ENCODE measurements around the gene TMEM129.

The TMEM129 gene

DNA sequence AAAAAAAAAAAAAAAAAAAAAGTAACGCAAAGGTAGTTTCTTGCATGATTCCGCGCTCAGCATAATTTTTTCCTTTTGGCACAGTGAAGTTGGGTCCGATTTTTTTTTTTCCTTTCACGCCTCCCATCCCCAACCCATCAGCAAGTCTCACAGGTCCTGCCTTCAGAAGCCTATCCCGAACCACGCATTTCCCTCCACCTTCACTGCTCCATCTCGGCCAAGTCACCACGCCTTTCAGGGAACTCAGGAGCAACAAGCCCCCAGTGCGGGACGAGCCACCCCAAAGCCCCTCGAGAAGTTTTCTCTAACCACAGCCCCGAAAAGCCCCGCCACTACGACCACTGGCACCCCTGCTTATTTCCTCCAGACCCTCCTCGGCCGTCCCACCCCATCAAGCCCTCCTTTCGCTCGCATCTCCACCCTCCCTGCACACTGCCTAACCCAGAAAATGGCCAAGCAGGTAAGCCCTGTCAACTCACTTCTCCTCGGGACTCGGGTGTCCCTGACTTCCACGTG, 10.0 kb downstream of the TMEM129 start (continued):
- TF ChIP-seq, protein P1, sequence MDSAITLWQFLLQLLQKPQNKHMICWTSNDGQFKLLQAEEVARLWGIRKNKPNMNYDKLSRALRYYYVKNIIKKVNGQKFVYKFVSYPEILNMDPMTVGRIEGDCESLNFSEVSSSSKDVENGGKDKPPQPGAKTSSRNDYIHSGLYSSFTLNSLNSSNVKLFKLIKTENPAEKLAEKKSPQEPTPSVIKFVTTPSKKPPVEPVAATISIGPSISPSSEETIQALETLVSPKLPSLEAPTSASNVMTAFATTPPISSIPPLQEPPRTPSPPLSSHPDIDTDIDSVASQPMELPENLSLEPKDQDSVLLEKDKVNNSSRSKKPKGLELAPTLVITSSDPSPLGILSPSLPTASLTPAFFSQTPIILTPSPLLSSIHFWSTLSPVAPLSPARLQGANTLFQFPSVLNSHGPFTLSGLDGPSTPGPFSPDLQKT (IDR thresholded peaks at IDR 0.05; ENCODE audit: borderline replicate concordance, low read depth, low read length) = no peak
- no peak for TF ChIP-seq ZNF391 (tag by site-specific recombination; IDR thresholded peaks at IDR 0.05; ENCODE audit: borderline replicate concordance, low read depth)
- TF ChIP-seq ZIC2 (tag by site-specific recombination; IDR thresholded peaks at IDR 0.05) = no peak
- TF ChIP-seq, protein P2, sequence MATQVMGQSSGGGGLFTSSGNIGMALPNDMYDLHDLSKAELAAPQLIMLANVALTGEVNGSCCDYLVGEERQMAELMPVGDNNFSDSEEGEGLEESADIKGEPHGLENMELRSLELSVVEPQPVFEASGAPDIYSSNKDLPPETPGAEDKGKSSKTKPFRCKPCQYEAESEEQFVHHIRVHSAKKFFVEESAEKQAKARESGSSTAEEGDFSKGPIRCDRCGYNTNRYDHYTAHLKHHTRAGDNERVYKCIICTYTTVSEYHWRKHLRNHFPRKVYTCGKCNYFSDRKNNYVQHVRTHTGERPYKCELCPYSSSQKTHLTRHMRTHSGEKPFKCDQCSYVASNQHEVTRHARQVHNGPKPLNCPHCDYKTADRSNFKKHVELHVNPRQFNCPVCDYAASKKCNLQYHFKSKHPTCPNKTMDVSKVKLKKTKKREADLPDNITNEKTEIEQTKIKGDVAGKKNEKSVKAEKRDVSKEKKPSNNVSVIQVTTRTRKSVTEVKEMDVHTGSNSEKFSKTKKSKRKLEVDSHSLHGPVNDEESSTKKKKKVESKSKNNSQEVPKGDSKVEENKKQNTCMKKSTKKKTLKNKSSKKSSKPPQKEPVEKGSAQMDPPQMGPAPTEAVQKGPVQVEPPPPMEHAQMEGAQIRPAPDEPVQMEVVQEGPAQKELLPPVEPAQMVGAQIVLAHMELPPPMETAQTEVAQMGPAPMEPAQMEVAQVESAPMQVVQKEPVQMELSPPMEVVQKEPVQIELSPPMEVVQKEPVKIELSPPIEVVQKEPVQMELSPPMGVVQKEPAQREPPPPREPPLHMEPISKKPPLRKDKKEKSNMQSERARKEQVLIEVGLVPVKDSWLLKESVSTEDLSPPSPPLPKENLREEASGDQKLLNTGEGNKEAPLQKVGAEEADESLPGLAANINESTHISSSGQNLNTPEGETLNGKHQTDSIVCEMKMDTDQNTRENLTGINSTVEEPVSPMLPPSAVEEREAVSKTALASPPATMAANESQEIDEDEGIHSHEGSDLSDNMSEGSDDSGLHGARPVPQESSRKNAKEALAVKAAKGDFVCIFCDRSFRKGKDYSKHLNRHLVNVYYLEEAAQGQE (tag by site-specific recombination; IDR thresholded peaks at IDR 0.05) = no peak
- TF ChIP-seq KLF8 (tag by site-specific recombination; IDR thresholded peaks at IDR 0.05) = 0 out of 2 replicates have a peak, but pooled peaks have one; percentile 14
- TF ChIP-seq, protein P3, sequence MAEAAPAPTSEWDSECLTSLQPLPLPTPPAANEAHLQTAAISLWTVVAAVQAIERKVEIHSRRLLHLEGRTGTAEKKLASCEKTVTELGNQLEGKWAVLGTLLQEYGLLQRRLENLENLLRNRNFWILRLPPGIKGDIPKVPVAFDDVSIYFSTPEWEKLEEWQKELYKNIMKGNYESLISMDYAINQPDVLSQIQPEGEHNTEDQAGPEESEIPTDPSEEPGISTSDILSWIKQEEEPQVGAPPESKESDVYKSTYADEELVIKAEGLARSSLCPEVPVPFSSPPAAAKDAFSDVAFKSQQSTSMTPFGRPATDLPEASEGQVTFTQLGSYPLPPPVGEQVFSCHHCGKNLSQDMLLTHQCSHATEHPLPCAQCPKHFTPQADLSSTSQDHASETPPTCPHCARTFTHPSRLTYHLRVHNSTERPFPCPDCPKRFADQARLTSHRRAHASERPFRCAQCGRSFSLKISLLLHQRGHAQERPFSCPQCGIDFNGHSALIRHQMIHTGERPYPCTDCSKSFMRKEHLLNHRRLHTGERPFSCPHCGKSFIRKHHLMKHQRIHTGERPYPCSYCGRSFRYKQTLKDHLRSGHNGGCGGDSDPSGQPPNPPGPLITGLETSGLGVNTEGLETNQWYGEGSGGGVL (tag by site-specific recombination; IDR thresholded peaks at IDR 0.05) = no peak
- TF ChIP-seq ZNF266 (tag by site-specific recombination; IDR thresholded peaks at IDR 0.05; ENCODE audit: low read depth) = peak; percentile 56; the same call in 1 of the 2 replicates
- no peak for TF ChIP-seq ZNF2 (tag by site-specific recombination; IDR thresholded peaks at IDR 0.05)
- no peak for TF ChIP-seq ZNF202 (tag by site-specific recombination; IDR thresholded peaks at IDR 0.05; ENCODE audit: borderline replicate concordance)
- TF ChIP-seq ZFP69B (tag by site-specific recombination; IDR thresholded peaks at IDR 0.05) = no peak
- TF ChIP-seq PRDM1 (tag by site-specific recombination; IDR thresholded peaks at IDR 0.05) = no peak
- TF ChIP-seq ZNF660 (tag by site-specific recombination; IDR thresholded peaks at IDR 0.05) = no peak
- TF ChIP-seq ZNF211 (tag by site-specific recombination; IDR thresholded peaks at IDR 0.05; ENCODE audit: low read depth) = no peak
- no peak for TF ChIP-seq MYNN (tag by site-specific recombination; IDR thresholded peaks at IDR 0.05; ENCODE audit: borderline replicate concordance)
- no peak for TF ChIP-seq ZNF629 (tag by site-specific recombination; IDR thresholded peaks at IDR 0.05)
- TF ChIP-seq ZNF121 (tag by site-specific recombination; IDR thresholded peaks at IDR 0.05) = no peak
- no peak for TF ChIP-seq ZNF768 (tag by site-specific recombination; IDR thresholded peaks at IDR 0.05)
- no peak for TF ChIP-seq GLIS2 (tag by site-specific recombination; IDR thresholded peaks at IDR 0.05)
- TF ChIP-seq, protein P4, sequence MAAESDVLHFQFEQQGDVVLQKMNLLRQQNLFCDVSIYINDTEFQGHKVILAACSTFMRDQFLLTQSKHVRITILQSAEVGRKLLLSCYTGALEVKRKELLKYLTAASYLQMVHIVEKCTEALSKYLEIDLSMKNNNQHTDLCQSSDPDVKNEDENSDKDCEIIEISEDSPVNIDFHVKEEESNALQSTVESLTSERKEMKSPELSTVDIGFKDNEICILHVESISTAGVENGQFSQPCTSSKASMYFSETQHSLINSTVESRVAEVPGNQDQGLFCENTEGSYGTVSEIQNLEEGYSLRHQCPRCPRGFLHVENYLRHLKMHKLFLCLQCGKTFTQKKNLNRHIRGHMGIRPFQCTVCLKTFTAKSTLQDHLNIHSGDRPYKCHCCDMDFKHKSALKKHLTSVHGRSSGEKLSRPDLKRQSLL (tag by site-specific recombination; IDR thresholded peaks at IDR 0.05) = no peak
- no peak for TF ChIP-seq ZNF175 (tag by site-specific recombination; IDR thresholded peaks at IDR 0.05)
- TF ChIP-seq TRIM28 (IDR thresholded peaks at IDR 0.05; ENCODE audit: borderline replicate concordance, low read length) = no peak
- TF ChIP-seq, protein P5, sequence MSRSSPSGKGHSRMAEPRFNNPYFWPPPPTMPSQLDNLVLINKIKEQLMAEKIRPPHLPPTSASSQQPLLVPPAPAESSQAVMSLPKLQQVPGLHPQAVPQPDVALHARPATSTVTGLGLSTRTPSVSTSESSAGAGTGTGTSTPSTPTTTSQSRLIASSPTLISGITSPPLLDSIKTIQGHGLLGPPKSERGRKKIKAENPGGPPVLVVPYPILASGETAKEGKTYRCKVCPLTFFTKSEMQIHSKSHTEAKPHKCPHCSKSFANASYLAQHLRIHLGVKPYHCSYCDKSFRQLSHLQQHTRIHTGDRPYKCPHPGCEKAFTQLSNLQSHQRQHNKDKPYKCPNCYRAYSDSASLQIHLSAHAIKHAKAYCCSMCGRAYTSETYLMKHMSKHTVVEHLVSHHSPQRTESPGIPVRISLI (tag by site-specific recombination; IDR thresholded peaks at IDR 0.05) = 0 out of 2 replicates have a peak, but pooled peaks have one; percentile 42
- TF ChIP-seq, protein P6, sequence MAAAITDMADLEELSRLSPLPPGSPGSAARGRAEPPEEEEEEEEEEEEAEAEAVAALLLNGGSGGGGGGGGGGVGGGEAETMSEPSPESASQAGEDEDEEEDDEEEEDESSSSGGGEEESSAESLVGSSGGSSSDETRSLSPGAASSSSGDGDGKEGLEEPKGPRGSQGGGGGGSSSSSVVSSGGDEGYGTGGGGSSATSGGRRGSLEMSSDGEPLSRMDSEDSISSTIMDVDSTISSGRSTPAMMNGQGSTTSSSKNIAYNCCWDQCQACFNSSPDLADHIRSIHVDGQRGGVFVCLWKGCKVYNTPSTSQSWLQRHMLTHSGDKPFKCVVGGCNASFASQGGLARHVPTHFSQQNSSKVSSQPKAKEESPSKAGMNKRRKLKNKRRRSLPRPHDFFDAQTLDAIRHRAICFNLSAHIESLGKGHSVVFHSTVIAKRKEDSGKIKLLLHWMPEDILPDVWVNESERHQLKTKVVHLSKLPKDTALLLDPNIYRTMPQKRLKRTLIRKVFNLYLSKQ (tag by site-specific recombination; IDR thresholded peaks at IDR 0.05; ENCODE audit: borderline replicate concordance) = no peak
- no peak for TF ChIP-seq ZNF623 (tag by site-specific recombination; IDR thresholded peaks at IDR 0.05)
- TF ChIP-seq, protein P7, sequence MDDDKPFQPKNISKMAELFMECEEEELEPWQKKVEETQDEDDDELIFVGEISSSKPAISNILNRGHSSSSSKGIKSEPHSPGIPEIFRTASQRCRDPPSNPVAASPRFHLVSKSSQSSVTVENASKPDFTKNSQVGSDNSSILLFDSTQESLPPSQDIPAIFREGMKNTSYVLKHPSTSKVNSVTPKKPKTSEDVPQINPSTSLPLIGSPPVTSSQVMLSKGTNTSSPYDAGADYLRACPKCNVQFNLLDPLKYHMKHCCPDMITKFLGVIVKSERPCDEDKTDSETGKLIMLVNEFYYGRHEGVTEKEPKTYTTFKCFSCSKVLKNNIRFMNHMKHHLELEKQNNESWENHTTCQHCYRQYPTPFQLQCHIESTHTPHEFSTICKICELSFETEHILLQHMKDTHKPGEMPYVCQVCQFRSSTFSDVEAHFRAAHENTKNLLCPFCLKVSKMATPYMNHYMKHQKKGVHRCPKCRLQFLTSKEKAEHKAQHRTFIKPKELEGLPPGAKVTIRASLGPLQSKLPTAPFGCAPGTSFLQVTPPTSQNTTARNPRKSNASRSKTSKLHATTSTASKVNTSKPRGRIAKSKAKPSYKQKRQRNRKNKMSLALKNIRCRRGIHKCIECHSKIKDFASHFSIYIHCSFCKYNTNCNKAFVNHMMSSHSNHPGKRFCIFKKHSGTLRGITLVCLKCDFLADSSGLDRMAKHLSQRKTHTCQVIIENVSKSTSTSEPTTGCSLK (tag by site-specific recombination; IDR thresholded peaks at IDR 0.05) = no peak
- TF ChIP-seq ZFHX2 (tag by site-specific recombination; conservative IDR thresholded peaks at IDR 0.05) = no peak
- TF ChIP-seq REPIN1 (tag by site-specific recombination; IDR thresholded peaks at IDR 0.05; ENCODE audit: low read depth) = no peak
- peak; percentile 27; the same call in 1 of the 2 replicates for TF ChIP-seq ZBTB17 (tag by site-specific recombination; IDR thresholded peaks at IDR 0.05)
- TF ChIP-seq ZEB2 (tag by site-specific recombination; IDR thresholded peaks at IDR 0.05) = 0 out of 2 replicates have a peak, but pooled peaks have one; percentile 9
